HepG2 (cell line): ENCODE data around the gene SDC4. TPM values are rescaled to one million over a fixed set of nuclear protein-coding genes. Genes with fewer than 3 reads are reported as not detected.

ENCODE experiments used
- DRAP1 ChIP-seq: IDR thresholded peaks from 2 replicates; pipeline ENCODE4 v1.6.1; 2016; ENCODE audit warnings: missing genetic modification reagents, missing compliant biosample characterization
- ELF1 ChIP-seq: sonication (generic); formaldehyde crosslinking; IDR thresholded peaks from 2 replicates; pipeline ENCODE4 v1.4.0; 2020; ENCODE audit warnings: missing genetic modification reagents
- MXI1 ChIP-seq: IDR thresholded peaks from 3 replicates; pipeline ENCODE4 v1.6.1; 2012; ENCODE audit warnings: low read depth, low read length, inconsistent platforms, borderline replicate concordance
- RAD51 ChIP-seq: fragments of 450-650 bp; IDR thresholded peaks from 2 replicates; pipeline ENCODE4 v1.6.1; 2016; ENCODE audit warnings: borderline replicate concordance
- SOX13 ChIP-seq, 3 experiments: fragments of 450-650 bp in 1 of 3; sonication (generic) in 1 of 3; formaldehyde crosslinking in 1 of 3; IDR thresholded peaks in 2 of 3; conservative IDR thresholded peaks in 1 of 3; 2 replicates each; pipeline versions ENCODE4 v1.5.0 to v1.6.1; 2016 to 2020; ENCODE audit warnings: antibody characterized with exemption in 1 of 3, mild to moderate bottlenecking in 1 of 3, missing compliant biosample characterization in 1 of 3, missing genetic modification reagents in 1 of 3, moderate library complexity in 1 of 3
- SP4 ChIP-seq: sonication (generic); formaldehyde crosslinking; IDR thresholded peaks from 2 replicates; pipeline ENCODE4 v1.8.1; 2023; ENCODE audit warnings: mild to moderate bottlenecking, missing genetic modification reagents
- TFE3 ChIP-seq: IDR thresholded peaks from 2 replicates; pipeline ENCODE4 v1.6.1; 2016
- ZBTB33 ChIP-seq: sonication (generic); formaldehyde crosslinking; IDR thresholded peaks from 2 replicates; pipeline ENCODE4 v1.4.0; 2020; ENCODE audit warnings: missing genetic modification reagents
- ZC3H4 ChIP-seq: sonication (generic); formaldehyde crosslinking; IDR thresholded peaks from 2 replicates; pipeline ENCODE4 v1.4.0; 2020; ENCODE audit warnings: missing genetic modification reagents, borderline replicate concordance
- ZHX2 ChIP-seq, 2 experiments: sonication (generic) in 1 of 2; formaldehyde crosslinking in 1 of 2; IDR thresholded peaks; 2 replicates each; pipeline versions ENCODE4 v1.6.1 to v1.9.0; 2014 to 2022; ENCODE audit warnings: antibody characterized with exemption in 1 of 2, borderline replicate concordance in 1 of 2, inconsistent platforms in 1 of 2, low read depth in 1 of 2, missing genetic modification reagents in 1 of 2
- ZMYM4 ChIP-seq: sonication (generic); formaldehyde crosslinking; IDR thresholded peaks from 2 replicates; pipeline ENCODE4 v1.8.1; 2023; ENCODE audit warnings: mild to moderate bottlenecking, missing genetic modification reagents
- ZNF292 ChIP-seq: sonication (generic); formaldehyde crosslinking; IDR thresholded peaks from 2 replicates; pipeline ENCODE4 v1.8.1; 2022; ENCODE audit warnings: mild to moderate bottlenecking, low read depth, missing genetic modification reagents, borderline replicate concordance
- ZNF317 ChIP-seq: sonication (generic); formaldehyde crosslinking; IDR thresholded peaks from 2 replicates; pipeline ENCODE4 v1.5.0; 2020; ENCODE audit warnings: mild to moderate bottlenecking, missing genetic modification reagents
- ZNF574 ChIP-seq: sonication (generic); formaldehyde crosslinking; IDR thresholded peaks from 2 replicates; pipeline ENCODE4 v1.4.0; 2020; ENCODE audit warnings: missing genetic modification reagents
- ZNF577 ChIP-seq: sonication (generic); formaldehyde crosslinking; IDR thresholded peaks from 2 replicates; pipeline ENCODE4 v1.4.0; 2020; ENCODE audit warnings: mild to moderate bottlenecking, low read depth, missing genetic modification reagents, borderline replicate concordance
- ZNF619 ChIP-seq: sonication (generic); formaldehyde crosslinking; IDR thresholded peaks from 2 replicates; pipeline ENCODE4 v1.4.0; 2020; ENCODE audit warnings: mild to moderate bottlenecking, missing genetic modification reagents
- polyA plus RNA-seq, 8 experiments: library from polyadenylated mRNA; depleted of rRNA in 3 of 8; stranded (reverse) in 7 of 8; unstranded in 1 of 8; fragments of >200 nt; fragmentation: Illumina TruSeq in 4 of 8; extraction: Trizol in 4 of 8; gene quantifications; 2 replicates each; pipeline versions ENCODE4 v1.2.1 to v1.2.3, GENCODE V29; 2011 to 2016; ENCODE audit warnings: low read depth in 4 of 8, missing spikeins in 1 of 8, mixed read lengths in 1 of 8; ENCODE audit not compliant: insufficient read depth in 1 of 8
- total RNA-seq, 5 experiments: library from RNA; depleted of rRNA; stranded (reverse); fragments of >200 nt; fragmentation: Illumina TruSeq; extraction: Trizol; gene quantifications; 2 replicates each; pipeline ENCODE4 v1.2.3, GENCODE V29; 2016; ENCODE audit warnings: low read depth in 1 of 5

SDC4 gene
- total and polyA plus RNA-seq, 2 of the 13 experiments (the other 11 are each of a cell fraction or from before 2014, with no cell fraction given): 49.0 to 65.1 TPM

GRCh38 chr20:45322952-45323383 is 25.3 kb downstream of the SDC4 start (continued):
- TF ChIP-seq ZHX2 (IDR thresholded peaks at IDR 0.05; ENCODE audit: low read depth): no peak
- no peak for TF ChIP-seq ZHX2 (CRISPR knock-in tag; IDR thresholded peaks at IDR 0.05; ENCODE audit: borderline replicate concordance)
- TF ChIP-seq TFE3 (CRISPR knock-in tag): peak; percentile 97
- no peak for TF ChIP-seq ZNF577 (CRISPR knock-in tag)
- peak; percentile 59 for TF ChIP-seq SP4 (CRISPR knock-in tag)
- peak; percentile 18; the same call in 1 of the 2 replicates for TF ChIP-seq ZMYM4 (CRISPR knock-in tag)
- peak; percentile 82 for TF ChIP-seq ZNF574
- peak; percentile 35; the same call in 1 of the 3 replicates for TF ChIP-seq MXI1
- TF ChIP-seq ZNF619 (CRISPR knock-in tag): no peak
- TF ChIP-seq SOX13 (IDR thresholded peaks at IDR 0.05): no peak
- TF ChIP-seq SOX13 (CRISPR knock-in tag; conservative IDR thresholded peaks at IDR 0.05 in 1 of 2, IDR thresholded peaks at IDR 0.05 in 1 of 2): peak in 1 of 2 experiments; percentile 47; a peak in 1 of 4 replicates
- TF ChIP-seq ZNF317: no peak
- peak; percentile 44; the same call in 1 of the 2 replicates for TF ChIP-seq ELF1
- no peak for TF ChIP-seq ZC3H4 (CRISPR knock-in tag)
- no peak for TF ChIP-seq RAD51
- no peak for TF ChIP-seq ZNF292
- peak; percentile 24; the same call in 1 of the 2 replicates for TF ChIP-seq DRAP1 (CRISPR knock-in tag)
- TF ChIP-seq ZBTB33 (CRISPR knock-in tag): no peak
